Medulla oblongata (tissue), 1 donor: ENCODE data around the gene LRRFIP2.
A peak's percentile ranks its signal among the peaks of the same experiment; 100 is the strongest.
"Not testable (repeated sequence)": the region's sequence is repeated elsewhere in the genome, so short reads cannot be mapped to it uniquely, and the experiment has no call there.

Source experiments
- DNase-seq: peaks from one replicate; pipeline ENCODE4 v3.0.0-alpha.2; 2015; ENCODE audit errors: extremely low spot score

The LRRFIP2 gene

GRCh38 chr3:37190667-37191066 is 16.3 kb upstream of the LRRFIP2 start:
- no peak for DNase-seq

GRCh38 chr3:37189109-37189508 is 14.7 kb upstream of the LRRFIP2 start:
- DNase-seq: no peak

GRCh38 chr3:37183976-37184375 is 9.6 kb upstream of the LRRFIP2 start:
- DNase-seq: peak; percentile 93

- peak; percentile 84 for DNase-seq
These were observed 9.0 kb upstream of the LRRFIP2 start for GRCh38 chr3:37183375-37183831.

GRCh38 chr3:37182816-37183215 is 8.4 kb upstream of the LRRFIP2 start:
- no peak for DNase-seq

GRCh38 chr3:37181756-37182155 is 7.4 kb upstream of the LRRFIP2 start:
- DNase-seq: no peak

- no peak for DNase-seq
These were observed 5.0 kb upstream of the LRRFIP2 start for GRCh38 chr3:37179144-37179967.

GRCh38 chr3:37173806-37174205 is 576 bp downstream of the LRRFIP2 start:
- peak; percentile 16 for DNase-seq

- DNase-seq: no peak
These were observed 3.2 kb downstream of the LRRFIP2 start for GRCh38 chr3:37171144-37171543.

- no peak for DNase-seq
These were observed 3.9 kb downstream of the LRRFIP2 start for GRCh38 chr3:37170513-37170912.

- DNase-seq: no peak
These were observed 4.3 kb downstream of the LRRFIP2 start for GRCh38 chr3:37170060-37170459.

- DNase-seq: no peak
These were observed 5.5 kb downstream of the LRRFIP2 start for GRCh38 chr3:37168896-37169295.

GRCh38 chr3:37163262-37164015 is 10.9 kb downstream of the LRRFIP2 start:
- no peak for DNase-seq

GRCh38 chr3:37162501-37163245 is 11.7 kb downstream of the LRRFIP2 start:
- DNase-seq: no peak

- DNase-seq: no peak
These were observed 13.0 kb downstream of the LRRFIP2 start for GRCh38 chr3:37161351-37161750.

GRCh38 chr3:37155782-37156181 is 18.6 kb downstream of the LRRFIP2 start:
- no peak for DNase-seq

GRCh38 chr3:37154668-37155314 is 19.6 kb downstream of the LRRFIP2 start:
- no peak for DNase-seq

GRCh38 chr3:37150621-37151020 is 23.8 kb downstream of the LRRFIP2 start:
- no peak for DNase-seq

GRCh38 chr3:37149257-37149656 is 25.1 kb downstream of the LRRFIP2 start:
- DNase-seq: no peak

GRCh38 chr3:37148208-37148607 is 26.2 kb downstream of the LRRFIP2 start:
- DNase-seq: no peak

GRCh38 chr3:37147666-37148065 is 26.7 kb downstream of the LRRFIP2 start:
- no peak for DNase-seq

- DNase-seq: not testable (repeated sequence)
These were observed 27.5 kb downstream of the LRRFIP2 start for GRCh38 chr3:37146927-37147326.
